GM08714 (cell line): Measurements from ENCODE around the gene LDB2.
"Not testable (repeated sequence)": the region's sequence is repeated elsewhere in the genome, so short reads cannot be mapped to it uniquely, and the experiment has no call there.

Experiments
- H3K4me3 ChIP-seq: fragments of 200-500 bp; sonication (Bioruptor generic); 2 replicates; pipeline ENCODE4 v1.5.1; 2014; ENCODE audit warnings: mild to moderate bottlenecking, low read length, inconsistent platforms
- ZNF274 ChIP-seq: IDR thresholded peaks from 2 replicates; pipeline ENCODE4 v1.6.1; 2012; ENCODE audit warnings: mild to moderate bottlenecking, low read depth, low read length

LDB2 gene

GRCh38 chr4:16572161-16572560 is 326.3 kb downstream of the LDB2 start:
- H3K4me3 ChIP-seq, result no peak overlapping the region
- TF ChIP-seq ZNF274, result no peak

- no peak for TF ChIP-seq ZNF274
- no peak overlapping the region for H3K4me3 ChIP-seq
These were observed 328.7 kb downstream of the LDB2 start for GRCh38 chr4:16569790-16570189.

- not testable (repeated sequence) for H3K4me3 ChIP-seq
These were observed 341.1 kb downstream of the LDB2 start for GRCh38 chr4:16557316-16557715.

- H3K4me3 ChIP-seq, result no peak overlapping the region
- no peak for TF ChIP-seq ZNF274
These were observed 343.3 kb downstream of the LDB2 start for GRCh38 chr4:16555156-16555555.

- no peak overlapping the region for H3K4me3 ChIP-seq
- no peak for TF ChIP-seq ZNF274
These were observed 347.9 kb downstream of the LDB2 start for GRCh38 chr4:16550531-16550930.

GRCh38 chr4:16545656-16546055 is 352.8 kb downstream of the LDB2 start:
- H3K4me3 ChIP-seq, result no peak overlapping the region
- TF ChIP-seq ZNF274, result no peak

GRCh38 chr4:16544869-16545268 is 353.6 kb downstream of the LDB2 start:
- H3K4me3 ChIP-seq, result no peak overlapping the region
- no peak for TF ChIP-seq ZNF274

- no peak for TF ChIP-seq ZNF274
These were observed 354.2 kb downstream of the LDB2 start for GRCh38 chr4:16544251-16544721.

GRCh38 chr4:16537926-16538325 is 360.5 kb downstream of the LDB2 start:
- no peak overlapping the region for H3K4me3 ChIP-seq
- no peak for TF ChIP-seq ZNF274

More at GRCh38 chr4:16544251-16544721, 354.2 kb downstream of the LDB2 start:
- H3K4me3 ChIP-seq, result no peak overlapping the region

- TF ChIP-seq ZNF274, result no peak
- no peak overlapping the region for H3K4me3 ChIP-seq
These were observed 366.0 kb downstream of the LDB2 start for GRCh38 chr4:16532240-16532970.

GRCh38 chr4:16530688-16531635 is 367.5 kb downstream of the LDB2 start:
- H3K4me3 ChIP-seq, result no peak overlapping the region
- no peak for TF ChIP-seq ZNF274

GRCh38 chr4:16524911-16525554 is 373.4 kb downstream of the LDB2 start:
- no peak for TF ChIP-seq ZNF274
- no peak overlapping the region for H3K4me3 ChIP-seq

- TF ChIP-seq ZNF274, result no peak
These were observed 374.0 kb downstream of the LDB2 start for GRCh38 chr4:16524406-16524805.

GRCh38 chr4:16523526-16523925 is 374.9 kb downstream of the LDB2 start:
- not testable (repeated sequence) for H3K4me3 ChIP-seq

More at GRCh38 chr4:16524406-16524805, 374.0 kb downstream of the LDB2 start:
- no peak overlapping the region for H3K4me3 ChIP-seq
